GM20000 (cell line): ENCODE measurements around the gene MDGA2.

Source experiments
- DNase-seq: peaks from one replicate; pipeline ENCODE4 v3.0.0; 2012; ENCODE audit warnings: low spot score
- CTCF ChIP-seq: IDR thresholded peaks from 2 replicates; pipeline ENCODE4 v1.5.1; 2012; ENCODE audit warnings: mild to moderate bottlenecking, control low read depth; ENCODE audit errors: extremely low read depth, missing control alignments

MDGA2 gene

GRCh38 chr14:47675466-47676314, at the start of gene MDGA2:
Gene MDGA2 (minus strand): TSS chr14:47675605.
- no peak for TF ChIP-seq CTCF
- DNase-seq = no peak

- no peak for TF ChIP-seq CTCF
- no peak for DNase-seq
Measured at GRCh38 chr14:47722929-47723693, 47.7 kb upstream of the MDGA2 start.

GRCh38 chr14:47720281-47720680, 44.9 kb upstream of the MDGA2 start:
- TF ChIP-seq CTCF = no peak
- no peak for DNase-seq

GRCh38 chr14:47715330-47715729, 39.9 kb upstream of the MDGA2 start:
- TF ChIP-seq CTCF = no peak
- DNase-seq = no peak

GRCh38 chr14:47710581-47710980, 35.2 kb upstream of the MDGA2 start:
- no peak for DNase-seq
- no peak for TF ChIP-seq CTCF

DNA sequence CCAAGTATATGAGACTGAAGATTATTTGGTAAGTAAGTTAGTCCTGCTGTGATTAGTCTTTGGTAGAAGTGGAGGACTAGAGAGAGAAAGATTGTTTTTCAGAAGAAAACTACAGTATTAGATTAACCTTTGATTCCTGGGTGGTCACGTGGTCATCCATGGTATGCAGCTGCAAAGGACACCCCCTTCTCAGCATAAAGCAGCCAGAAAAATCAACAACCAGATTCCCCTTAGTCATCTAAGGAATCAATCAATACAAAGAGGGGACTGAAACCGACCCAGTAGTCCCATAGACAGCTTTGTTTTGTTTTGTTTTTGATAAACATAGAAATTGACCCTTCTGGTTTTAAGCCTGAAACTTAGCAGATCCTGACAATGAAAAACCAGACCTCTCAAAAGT, 30.3 kb upstream of the MDGA2 start:
- TF ChIP-seq CTCF = no peak
- no peak for DNase-seq

DNA sequence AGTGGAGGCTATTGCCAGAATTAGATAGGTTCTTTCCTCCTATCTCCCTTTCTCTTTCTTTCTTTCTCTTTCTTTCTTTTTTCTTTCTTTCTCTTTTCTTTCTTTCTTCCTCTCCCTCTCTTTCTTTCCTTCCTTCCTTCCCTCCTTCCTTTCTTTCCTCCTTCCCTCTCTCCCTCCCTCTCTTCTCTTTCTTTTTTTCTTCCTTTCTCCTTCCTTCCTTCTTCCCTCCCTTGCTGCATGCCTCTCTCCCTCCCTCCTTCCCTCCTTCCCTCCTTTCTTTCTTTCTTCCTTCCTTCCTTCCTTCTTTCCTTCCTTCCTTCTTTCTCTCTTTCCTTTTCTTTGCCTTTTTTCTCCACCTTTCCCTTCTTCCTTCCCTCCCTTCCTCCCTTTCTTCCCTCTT, 16.4 kb upstream of the MDGA2 start:
- TF ChIP-seq CTCF = no peak
- DNase-seq = no peak
